ENCODE measurements around the gene ADTRP.

DNA sequence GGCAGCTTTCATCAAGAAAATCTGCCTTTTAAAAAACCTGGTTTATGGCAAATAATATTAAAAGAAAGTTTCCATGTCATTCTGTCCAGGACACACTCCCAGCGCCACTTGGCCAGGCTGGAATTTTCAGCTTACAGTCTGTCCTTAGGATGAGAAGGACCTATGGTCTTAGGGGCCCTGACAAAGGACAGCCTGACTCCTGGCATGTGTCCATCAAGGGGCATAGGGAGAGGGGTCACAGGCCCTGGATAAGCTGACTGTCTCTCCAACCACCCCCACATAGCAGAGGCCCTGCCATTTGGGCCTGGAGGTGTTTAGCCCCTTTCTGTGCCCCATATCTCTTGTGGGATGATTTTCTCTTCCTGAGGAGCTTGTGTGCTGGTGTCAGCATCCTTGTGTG, 60.6 kb downstream of the ADTRP start:
- TF ChIP-seq POLR2A (IDR thresholded peaks at IDR 0.05) (no peak), EP300 (IDR thresholded peaks at IDR 0.05; ENCODE audit: low read depth) (no peak), POLR2AphosphoS5 (IDR thresholded peaks at IDR 0.05) (no peak)
- TF ChIP-seq, protein P1, sequence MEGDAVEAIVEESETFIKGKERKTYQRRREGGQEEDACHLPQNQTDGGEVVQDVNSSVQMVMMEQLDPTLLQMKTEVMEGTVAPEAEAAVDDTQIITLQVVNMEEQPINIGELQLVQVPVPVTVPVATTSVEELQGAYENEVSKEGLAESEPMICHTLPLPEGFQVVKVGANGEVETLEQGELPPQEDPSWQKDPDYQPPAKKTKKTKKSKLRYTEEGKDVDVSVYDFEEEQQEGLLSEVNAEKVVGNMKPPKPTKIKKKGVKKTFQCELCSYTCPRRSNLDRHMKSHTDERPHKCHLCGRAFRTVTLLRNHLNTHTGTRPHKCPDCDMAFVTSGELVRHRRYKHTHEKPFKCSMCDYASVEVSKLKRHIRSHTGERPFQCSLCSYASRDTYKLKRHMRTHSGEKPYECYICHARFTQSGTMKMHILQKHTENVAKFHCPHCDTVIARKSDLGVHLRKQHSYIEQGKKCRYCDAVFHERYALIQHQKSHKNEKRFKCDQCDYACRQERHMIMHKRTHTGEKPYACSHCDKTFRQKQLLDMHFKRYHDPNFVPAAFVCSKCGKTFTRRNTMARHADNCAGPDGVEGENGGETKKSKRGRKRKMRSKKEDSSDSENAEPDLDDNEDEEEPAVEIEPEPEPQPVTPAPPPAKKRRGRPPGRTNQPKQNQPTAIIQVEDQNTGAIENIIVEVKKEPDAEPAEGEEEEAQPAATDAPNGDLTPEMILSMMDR (IDR thresholded peaks at IDR 0.05) = no peak
